GM21529 (cell line): ENCODE data around the gene GSE1.

Experiments
- ATAC-seq: cut with Tn5 transposase; IDR thresholded peaks from one replicate; pipeline ENCODE4 v1.9.1; 2021; ENCODE audit not compliant: unreplicated experiment

Gene GSE1

GRCh38 chr16:85695196-85696128 is 82.3 kb downstream of the GSE1 start:
- ATAC-seq: no peak

GRCh38 chr16:85696781-85697180 is 83.7 kb downstream of the GSE1 start:
- ATAC-seq: no peak

GRCh38 chr16:85697431-85697830 is 84.3 kb downstream of the GSE1 start:
- no peak for ATAC-seq

GRCh38 chr16:85698459-85698891 is 85.4 kb downstream of the GSE1 start:
- no peak for ATAC-seq

- no peak for ATAC-seq
Observed at GRCh38 chr16:85698935-85699558, 85.9 kb downstream of the GSE1 start.

GRCh38 chr16:85699628-85700027 is 86.5 kb downstream of the GSE1 start:
- no peak for ATAC-seq

GRCh38 chr16:85704011-85704410 is 90.9 kb downstream of the GSE1 start:
- ATAC-seq: no peak

GRCh38 chr16:85704900-85705846 is 92.1 kb downstream of the GSE1 start:
- no peak for ATAC-seq

- no peak for ATAC-seq
Observed at GRCh38 chr16:85706449-85707034, 93.4 kb downstream of the GSE1 start.

GRCh38 chr16:85707528-85708095 is 94.5 kb downstream of the GSE1 start:
- ATAC-seq: no peak

- no peak for ATAC-seq
Observed at GRCh38 chr16:85708338-85708737, 95.2 kb downstream of the GSE1 start.

GRCh38 chr16:85709766-85710585 is 96.9 kb downstream of the GSE1 start:
- no peak for ATAC-seq

GRCh38 chr16:85710732-85711131 is 97.6 kb downstream of the GSE1 start:
- ATAC-seq: no peak

GRCh38 chr16:85711982-85712587 is 99.0 kb downstream of the GSE1 start:
- ATAC-seq: no peak

- no peak for ATAC-seq
Observed at GRCh38 chr16:85712801-85713200, 99.7 kb downstream of the GSE1 start.

- no peak for ATAC-seq
Observed at GRCh38 chr16:85715169-85716021, 102.3 kb downstream of the GSE1 start.

- ATAC-seq: no peak
Observed at GRCh38 chr16:85716022-85716679, 103.0 kb downstream of the GSE1 start.

GRCh38 chr16:85716680-85717038 is 103.5 kb downstream of the GSE1 start:
- no peak for ATAC-seq
